ENCODE measurements around the gene FOXRED1.

FOXRED1 gene

GRCh38 chr11:126284829-126285228 lies 15.9 kb downstream of the FOXRED1 start:
- Histone ChIP-seq H3K4me3 (replicated peaks; ENCODE audit: insufficient read depth, low read length) (no peak overlapping the region), H3K27me3 (ENCODE audit: insufficient read depth, poor library complexity, severe bottlenecking) (no peaks in the 10 kb centered on the region)

GRCh38 chr11:126288237-126288636 lies 19.3 kb downstream of the FOXRED1 start:
- no peak overlapping the region for H3K4me3 ChIP-seq (replicated peaks; ENCODE audit: insufficient read depth, low read length)
- TF ChIP-seq, protein P1, sequence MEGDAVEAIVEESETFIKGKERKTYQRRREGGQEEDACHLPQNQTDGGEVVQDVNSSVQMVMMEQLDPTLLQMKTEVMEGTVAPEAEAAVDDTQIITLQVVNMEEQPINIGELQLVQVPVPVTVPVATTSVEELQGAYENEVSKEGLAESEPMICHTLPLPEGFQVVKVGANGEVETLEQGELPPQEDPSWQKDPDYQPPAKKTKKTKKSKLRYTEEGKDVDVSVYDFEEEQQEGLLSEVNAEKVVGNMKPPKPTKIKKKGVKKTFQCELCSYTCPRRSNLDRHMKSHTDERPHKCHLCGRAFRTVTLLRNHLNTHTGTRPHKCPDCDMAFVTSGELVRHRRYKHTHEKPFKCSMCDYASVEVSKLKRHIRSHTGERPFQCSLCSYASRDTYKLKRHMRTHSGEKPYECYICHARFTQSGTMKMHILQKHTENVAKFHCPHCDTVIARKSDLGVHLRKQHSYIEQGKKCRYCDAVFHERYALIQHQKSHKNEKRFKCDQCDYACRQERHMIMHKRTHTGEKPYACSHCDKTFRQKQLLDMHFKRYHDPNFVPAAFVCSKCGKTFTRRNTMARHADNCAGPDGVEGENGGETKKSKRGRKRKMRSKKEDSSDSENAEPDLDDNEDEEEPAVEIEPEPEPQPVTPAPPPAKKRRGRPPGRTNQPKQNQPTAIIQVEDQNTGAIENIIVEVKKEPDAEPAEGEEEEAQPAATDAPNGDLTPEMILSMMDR (IDR thresholded peaks at IDR 0.05; ENCODE audit: insufficient read depth, low read length): no peak
- no peak for TF ChIP-seq SPI1 (IDR thresholded peaks at IDR 0.05; ENCODE audit: borderline replicate concordance, low read depth)
- no peak overlapping the region for H3K27ac ChIP-seq (replicated peaks)
- no peak for DNase-seq (ENCODE audit: low read depth in 1 of 2, low spot score in 1 of 2)
- no peaks in the 10 kb centered on the region for H3K27me3 ChIP-seq (ENCODE audit: insufficient read depth, poor library complexity, severe bottlenecking)

More at GRCh38 chr11:126284829-126285228, 15.9 kb downstream of the FOXRED1 start:
- no peak overlapping the region for H3K27ac ChIP-seq (replicated peaks)
- DNase-seq (ENCODE audit: low read depth in 1 of 2, low spot score in 1 of 2): peak in 1 of 2 experiments; percentile 43
- no peak for TF ChIP-seq SPI1 (IDR thresholded peaks at IDR 0.05; ENCODE audit: borderline replicate concordance, low read depth)

- Histone ChIP-seq H3K4me3 (replicated peaks; ENCODE audit: insufficient read depth, low read length) (no peak overlapping the region), H3K27me3 (ENCODE audit: insufficient read depth, poor library complexity, severe bottlenecking) (no peaks in the 10 kb centered on the region), H3K27ac (replicated peaks) (no peak overlapping the region)
- TF ChIP-seq SPI1 (IDR thresholded peaks at IDR 0.05; ENCODE audit: borderline replicate concordance, low read depth) (no peak), POLR2AphosphoS5 (IDR thresholded peaks at IDR 0.05; ENCODE audit: low read depth) (no peak), GABPA (IDR thresholded peaks at IDR 0.05; ENCODE audit: low read depth) (no peak), REST (IDR thresholded peaks at IDR 0.05; ENCODE audit: insufficient replicate concordance, low read depth) (no peak)
- TF ChIP-seq, protein P1 (IDR thresholded peaks at IDR 0.05; ENCODE audit: insufficient read depth, low read length): no peak
- DNase-seq (ENCODE audit: low read depth in 1 of 2, low spot score in 1 of 2): no peak
These were observed 21.9 kb downstream of the FOXRED1 start for GRCh38 chr11:126290887-126291286.

- H3K27me3 ChIP-seq (ENCODE audit: insufficient read depth, poor library complexity, severe bottlenecking): no peaks in the 10 kb centered on the region
- no peak overlapping the region for H3K27ac ChIP-seq (replicated peaks)
- no peak for DNase-seq (ENCODE audit: low read depth in 1 of 2, low spot score in 1 of 2)
- no peak for TF ChIP-seq REST (IDR thresholded peaks at IDR 0.05; ENCODE audit: insufficient replicate concordance, low read depth)
- no peak overlapping the region for H3K4me3 ChIP-seq (replicated peaks; ENCODE audit: insufficient read depth, low read length)
These were observed 24.8 kb downstream of the FOXRED1 start for GRCh38 chr11:126293726-126294125.

DNA sequence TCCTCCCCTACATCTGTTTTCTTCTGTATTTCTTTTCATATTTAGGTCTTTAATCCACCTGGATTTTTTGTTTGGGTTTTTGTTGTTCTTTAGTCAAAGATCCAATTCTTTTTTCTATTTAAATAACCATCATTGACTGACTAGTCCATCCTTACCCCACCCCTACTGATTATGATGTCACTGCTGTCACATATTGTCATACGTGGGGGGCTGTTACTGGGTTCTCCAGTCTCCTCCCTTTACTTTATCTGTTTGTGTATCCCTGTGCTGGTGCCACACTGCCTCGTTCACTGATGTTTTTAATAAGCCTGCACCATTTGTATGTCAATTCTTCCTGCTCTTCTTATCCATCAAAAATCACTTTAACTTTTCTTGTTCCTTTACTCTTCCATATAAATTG lies 28.1 kb downstream of the FOXRED1 start:
- Histone ChIP-seq H3K27ac (replicated peaks) (no peak overlapping the region), H3K4me3 (replicated peaks; ENCODE audit: insufficient read depth, low read length) (no peak overlapping the region), H3K27me3 (ENCODE audit: insufficient read depth, poor library complexity, severe bottlenecking) (no peaks in the 10 kb centered on the region)
- no peak for DNase-seq (ENCODE audit: low read depth in 1 of 2, low spot score in 1 of 2)
- no peak for TF ChIP-seq SPI1 (IDR thresholded peaks at IDR 0.05; ENCODE audit: borderline replicate concordance, low read depth)
